HG02588 (cell line): ENCODE results near the gene OCA2.
"Not testable (repeated sequence)": the region's sequence is repeated elsewhere in the genome, so short reads cannot be mapped to it uniquely, and the experiment has no call there.

ENCODE experiments used
- ATAC-seq: cut with Tn5 transposase; IDR thresholded peaks from one replicate; pipeline ENCODE4 v1.9.1; 2021; ENCODE audit warnings: mild to moderate bottlenecking, moderate library complexity; ENCODE audit not compliant: unreplicated experiment

OCA2 gene

GRCh38 chr15:28121577-28121976 lies 22.5 kb upstream of the OCA2 start:
- not testable (repeated sequence) for ATAC-seq

- no peak for ATAC-seq
Observed at GRCh38 chr15:28120359-28120640, 21.2 kb upstream of the OCA2 start.

GRCh38 chr15:28118531-28118930 lies 19.4 kb upstream of the OCA2 start:
- no peak for ATAC-seq

GRCh38 chr15:28118083-28118482 lies 19.0 kb upstream of the OCA2 start:
- no peak for ATAC-seq

GRCh38 chr15:28117432-28117990 lies 18.4 kb upstream of the OCA2 start:
- ATAC-seq: no peak

- ATAC-seq: no peak
Observed at GRCh38 chr15:28116521-28117431, 17.7 kb upstream of the OCA2 start.

GRCh38 chr15:28115871-28116270 lies 16.8 kb upstream of the OCA2 start:
- no peak for ATAC-seq

- no peak for ATAC-seq
Observed at GRCh38 chr15:28114721-28115622, 15.9 kb upstream of the OCA2 start.

GRCh38 chr15:28114114-28114455 lies 15.0 kb upstream of the OCA2 start:
- no peak for ATAC-seq

- ATAC-seq: no peak
Observed at GRCh38 chr15:28113394-28114113, 14.4 kb upstream of the OCA2 start.

- ATAC-seq: no peak
Observed at GRCh38 chr15:28112962-28113361, 13.8 kb upstream of the OCA2 start.

GRCh38 chr15:28112101-28112760 lies 13.1 kb upstream of the OCA2 start:
- no peak for ATAC-seq

GRCh38 chr15:28111543-28111942 lies 12.4 kb upstream of the OCA2 start:
- no peak for ATAC-seq

GRCh38 chr15:28110481-28110881 lies 11.4 kb upstream of the OCA2 start:
- ATAC-seq: no peak

GRCh38 chr15:28109626-28110455 lies 10.7 kb upstream of the OCA2 start:
- ATAC-seq: no peak

- no peak for ATAC-seq
Observed at GRCh38 chr15:28107904-28108275, 8.8 kb upstream of the OCA2 start.

GRCh38 chr15:28107111-28107903 lies 8.2 kb upstream of the OCA2 start:
- no peak for ATAC-seq

GRCh38 chr15:28106294-28107110 lies 7.4 kb upstream of the OCA2 start:
- ATAC-seq: no peak
